ENCODE measurements around the gene RAMACL. TPM values are rescaled to one million over a fixed set of nuclear protein-coding genes. Genes with fewer than 3 reads are reported as not detected.

RAMACL gene
- total RNA-seq, 1 donor from 2014 or later, result 2.3 TPM

DNA sequence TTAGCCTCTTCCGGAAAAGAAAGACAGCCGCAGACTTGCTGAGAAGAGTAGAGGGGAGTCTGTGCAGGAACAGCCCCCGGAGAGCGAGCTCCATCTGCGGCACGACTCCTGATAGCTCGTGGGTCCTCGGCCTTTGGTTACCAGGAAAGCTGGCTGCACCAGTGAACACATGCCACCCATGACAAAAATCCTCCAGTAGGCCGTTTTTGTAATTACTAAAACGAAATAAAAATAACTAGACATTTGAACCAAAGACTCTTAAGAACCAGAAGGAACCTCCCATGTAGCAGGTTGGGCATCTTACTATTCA is 42.2 kb downstream of the RAMACL start:
- POLR2A ChIA-PET, result no interaction called here
- CTCF ChIA-PET, result interaction anchor here (0.6 to 1.0 kb wide), 2 partner anchors 30 to 32 kb away, joined by 3 read pairs; no protein-coding TSS in a partner anchor
- TF ChIP-seq, protein P1, sequence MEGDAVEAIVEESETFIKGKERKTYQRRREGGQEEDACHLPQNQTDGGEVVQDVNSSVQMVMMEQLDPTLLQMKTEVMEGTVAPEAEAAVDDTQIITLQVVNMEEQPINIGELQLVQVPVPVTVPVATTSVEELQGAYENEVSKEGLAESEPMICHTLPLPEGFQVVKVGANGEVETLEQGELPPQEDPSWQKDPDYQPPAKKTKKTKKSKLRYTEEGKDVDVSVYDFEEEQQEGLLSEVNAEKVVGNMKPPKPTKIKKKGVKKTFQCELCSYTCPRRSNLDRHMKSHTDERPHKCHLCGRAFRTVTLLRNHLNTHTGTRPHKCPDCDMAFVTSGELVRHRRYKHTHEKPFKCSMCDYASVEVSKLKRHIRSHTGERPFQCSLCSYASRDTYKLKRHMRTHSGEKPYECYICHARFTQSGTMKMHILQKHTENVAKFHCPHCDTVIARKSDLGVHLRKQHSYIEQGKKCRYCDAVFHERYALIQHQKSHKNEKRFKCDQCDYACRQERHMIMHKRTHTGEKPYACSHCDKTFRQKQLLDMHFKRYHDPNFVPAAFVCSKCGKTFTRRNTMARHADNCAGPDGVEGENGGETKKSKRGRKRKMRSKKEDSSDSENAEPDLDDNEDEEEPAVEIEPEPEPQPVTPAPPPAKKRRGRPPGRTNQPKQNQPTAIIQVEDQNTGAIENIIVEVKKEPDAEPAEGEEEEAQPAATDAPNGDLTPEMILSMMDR (IDR thresholded peaks at IDR 0.05), result no peak
- Mint-ChIP-seq H3K36me3 (ENCODE audit: low read depth) (no peaks in the 10 kb centered on the region), H3K4me1 (peaks cover 23% of the 10 kb centered on the region), H3K4me3 (no peak overlapping the region), H3K9me3 (no peaks in the 10 kb centered on the region), H3K27ac (no peak overlapping the region), H3K27me3 (no peaks in the 10 kb centered on the region)
- ATAC-seq (ENCODE audit: low read depth), result no peak
- no peak for DNase-seq
- intact Hi-C loops (cut with micrococcal nuclease), result no loop called here

DNA sequence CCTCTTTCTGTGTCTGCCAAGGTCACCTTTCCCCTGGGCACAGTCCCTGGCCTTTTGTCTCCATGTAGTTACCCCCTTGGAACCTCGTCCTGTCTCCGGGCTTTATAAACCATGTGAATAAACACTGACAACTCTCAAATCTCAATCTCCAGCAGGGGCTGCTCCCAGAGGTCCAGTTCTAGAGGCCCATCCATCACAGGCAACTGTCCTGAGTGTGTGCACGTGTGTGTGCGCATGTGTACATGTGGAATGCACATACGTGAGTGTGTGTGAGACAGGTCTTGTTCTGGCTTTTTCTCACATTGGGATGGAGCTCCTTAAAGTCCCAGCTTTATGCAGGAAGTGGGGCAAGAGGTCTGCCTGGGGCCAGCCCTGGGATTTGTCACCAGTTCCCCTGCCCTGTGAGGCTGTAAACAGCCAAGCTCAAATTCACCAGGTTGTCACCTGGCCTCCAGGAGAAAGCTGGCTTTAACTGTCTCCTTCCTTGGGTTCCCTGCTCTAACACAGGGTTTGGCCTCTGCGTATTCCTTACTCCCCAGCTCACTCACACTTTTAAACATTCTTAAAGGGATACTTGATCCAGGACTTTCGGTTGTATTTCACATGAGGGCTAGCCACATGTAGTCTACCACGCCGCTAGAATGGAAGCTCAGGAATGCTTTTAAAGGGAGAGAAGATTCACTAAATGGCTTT is 42.7 kb downstream of the RAMACL start:
- H3K27ac Mint-ChIP-seq, result no peak overlapping the region
- ChIA-PET CTCF (interaction anchor here (0.6 to 1.0 kb wide), 2 partner anchors 31 kb away, joined by 3 read pairs; no protein-coding TSS in a partner anchor), POLR2A (no interaction called here)
- no peaks in the 10 kb centered on the region for H3K27me3 Mint-ChIP-seq
- DNase-seq (no peak), ATAC-seq (ENCODE audit: low read depth) (no peak)
- no peaks in the 10 kb centered on the region for H3K36me3 Mint-ChIP-seq (ENCODE audit: low read depth)
- no peaks in the 10 kb centered on the region for H3K9me3 Mint-ChIP-seq
- intact Hi-C loops (cut with micrococcal nuclease), result no loop called here
- peaks cover 23% of the 10 kb centered on the region for H3K4me1 Mint-ChIP-seq
- TF ChIP-seq, protein P1 (IDR thresholded peaks at IDR 0.05), result no peak
- no peak overlapping the region for H3K4me3 Mint-ChIP-seq

DNA sequence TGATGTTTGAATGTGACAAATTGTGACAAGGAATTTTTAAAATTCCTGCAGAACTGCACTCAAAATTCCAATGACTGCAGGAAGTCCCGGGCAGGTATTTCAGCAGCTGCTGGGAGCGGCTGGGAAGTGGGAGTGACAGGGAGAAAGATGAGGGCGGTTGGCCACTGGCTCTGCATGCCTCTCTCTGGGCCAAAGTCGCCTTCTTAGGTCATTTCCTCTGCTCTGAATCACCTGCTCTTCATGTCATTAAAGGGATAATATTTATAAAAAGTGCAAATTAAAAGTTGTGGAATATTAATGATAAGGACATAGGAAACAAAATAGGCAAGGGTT is 43.9 kb downstream of the RAMACL start:
- ChIA-PET CTCF (no interaction called here), POLR2A (interaction anchor here (2.4 kb wide), 1 partner anchor 46 kb away, joined by 12 read pairs; no protein-coding TSS in a partner anchor)
- DNase-seq, result no peak
- ATAC-seq (ENCODE audit: low read depth), result no peak
- Mint-ChIP-seq H3K4me1 (peaks cover 23% of the 10 kb centered on the region), H3K36me3 (ENCODE audit: low read depth) (no peaks in the 10 kb centered on the region), H3K27ac (no peak overlapping the region), H3K27me3 (no peaks in the 10 kb centered on the region), H3K9me3 (no peaks in the 10 kb centered on the region), H3K4me3 (no peak overlapping the region)
- intact Hi-C loops (cut with micrococcal nuclease), result no loop called here
- TF ChIP-seq, protein P1 (IDR thresholded peaks at IDR 0.05), result no peak

DNA sequence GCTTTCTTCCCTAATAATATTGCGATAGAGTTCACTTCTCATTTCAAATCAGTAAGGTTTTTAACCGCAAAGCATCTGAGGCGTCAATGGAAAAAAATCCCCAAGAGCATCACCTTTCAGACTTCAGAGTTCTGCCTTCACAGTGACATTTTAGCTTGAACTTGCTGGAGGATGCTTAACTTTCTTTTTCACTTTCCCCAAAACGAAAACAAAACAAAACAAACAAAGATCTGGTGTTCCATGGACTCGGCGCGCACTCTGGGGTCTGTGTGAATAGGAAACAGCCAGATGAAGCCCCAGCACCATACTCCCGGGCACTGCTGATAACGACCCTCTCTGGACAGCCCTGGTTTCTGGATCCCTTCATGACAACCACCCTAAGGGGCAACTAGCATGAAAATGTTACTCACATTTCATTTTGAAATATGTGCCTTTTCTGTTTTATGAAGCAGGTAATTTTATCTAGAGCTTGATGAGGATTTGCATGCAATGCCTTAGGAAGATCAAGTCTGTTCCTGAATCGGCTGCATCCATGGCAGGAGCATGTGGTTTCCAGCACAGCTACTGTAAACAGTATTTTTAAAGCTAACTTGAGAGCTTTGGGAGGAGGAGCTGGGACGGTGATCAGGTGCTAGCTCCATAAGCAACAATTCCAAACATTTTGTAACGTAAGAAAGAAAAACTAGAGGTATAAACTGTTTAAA is 44.5 kb downstream of the RAMACL start:
- H3K27ac Mint-ChIP-seq, result peak overlapping the region; percentile 79
- ATAC-seq (ENCODE audit: low read depth) (no peak), DNase-seq (no peak)
- no peaks in the 10 kb centered on the region for H3K36me3 Mint-ChIP-seq (ENCODE audit: low read depth)
- intact Hi-C loops (cut with micrococcal nuclease), result loop anchor here (1.0 to 2.0 kb wide), 5 partner anchors 29 to 209 kb away; partner anchors contain the start of gene RPS6KA2
- H3K4me1 Mint-ChIP-seq, result peaks cover 23% of the 10 kb centered on the region
- H3K4me3 Mint-ChIP-seq, result peak overlapping the region; percentile 78
- TF ChIP-seq, protein P1 (IDR thresholded peaks at IDR 0.05), result no peak
- no peaks in the 10 kb centered on the region for H3K27me3 Mint-ChIP-seq
- ChIA-PET POLR2A (interaction anchor here (1.0 to 2.4 kb wide), 2 partner anchors 46 to 71 kb away, joined by 3 to 12 read pairs; no protein-coding TSS in a partner anchor), CTCF (no interaction called here)
- H3K9me3 Mint-ChIP-seq, result no peaks in the 10 kb centered on the region

DNA sequence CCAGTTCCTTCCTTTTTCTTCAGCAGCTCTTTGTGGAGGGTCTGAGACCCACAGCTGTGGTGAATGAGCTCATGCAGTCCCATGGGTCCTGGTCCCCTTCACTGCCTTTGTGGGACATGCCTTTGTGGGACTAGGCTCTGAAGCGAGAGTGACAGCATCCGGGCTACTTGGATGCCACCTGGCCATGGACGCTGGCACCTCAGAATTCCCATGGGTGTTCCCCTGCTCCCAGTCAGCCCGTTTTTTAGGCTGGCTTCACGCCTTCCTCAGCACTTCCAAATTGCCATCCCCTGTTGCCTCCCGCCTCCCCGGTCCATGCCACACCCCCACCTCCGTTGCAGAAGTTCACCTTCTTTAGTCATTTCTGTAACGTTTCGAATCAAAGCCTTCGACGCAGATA is 45.1 kb downstream of the RAMACL start:
- Mint-ChIP-seq H3K4me1 (peaks cover 23% of the 10 kb centered on the region), H3K36me3 (ENCODE audit: low read depth) (no peaks in the 10 kb centered on the region), H3K4me3 (peak overlapping the region; percentile 78), H3K27me3 (no peaks in the 10 kb centered on the region), H3K27ac (peak overlapping the region; percentile 79), H3K9me3 (no peaks in the 10 kb centered on the region)
- TF ChIP-seq, protein P1 (IDR thresholded peaks at IDR 0.05), result no peak
- peak; percentile 49 for ATAC-seq (ENCODE audit: low read depth)
- intact Hi-C loops (cut with micrococcal nuclease), result loop anchor here (1.0 to 2.0 kb wide), 5 partner anchors 29 to 209 kb away; partner anchors contain the start of gene RPS6KA2
- POLR2A ChIA-PET, result interaction anchor here (1.0 to 2.4 kb wide), 2 partner anchors 47 to 71 kb away, joined by 3 to 12 read pairs; no protein-coding TSS in a partner anchor
- no peak for DNase-seq
- CTCF ChIA-PET, result no interaction called here
